Endothelial cell (in vitro differentiated cells): Measurements from ENCODE around the gene RANBP3. TPM values are rescaled to one million over a fixed set of nuclear protein-coding genes. Genes with fewer than 3 reads are reported as not detected.
A peak's percentile ranks its signal among the peaks of the same experiment; 100 is the strongest.

ENCODE experiments used
- DNase-seq: peaks from one replicate; pipeline ENCODE4 v3.0.0; 2021; ENCODE audit warnings: low spot score
- H3K27ac Mint-ChIP-seq: one replicate; pipeline ENCODE4 v1.8.0; 2021; ENCODE audit warnings: mixed read lengths, inconsistent platforms; ENCODE audit not compliant: unreplicated experiment
- H3K27me3 Mint-ChIP-seq: one replicate; pipeline ENCODE4 v1.8.0; 2021; ENCODE audit warnings: mild to moderate bottlenecking, moderate library complexity, mixed read lengths, inconsistent platforms; ENCODE audit not compliant: unreplicated experiment
- H3K36me3 Mint-ChIP-seq: one replicate; pipeline ENCODE4 v1.8.0; 2021; ENCODE audit warnings: mild to moderate bottlenecking, low read depth, mixed read lengths, inconsistent platforms; ENCODE audit not compliant: unreplicated experiment
- H3K4me1 Mint-ChIP-seq: one replicate; pipeline ENCODE4 v1.8.0; 2021; ENCODE audit warnings: mild to moderate bottlenecking, mixed read lengths, inconsistent platforms; ENCODE audit not compliant: unreplicated experiment
- H3K4me3 Mint-ChIP-seq: one replicate; pipeline ENCODE4 v1.8.0; 2021; ENCODE audit warnings: mild to moderate bottlenecking, mixed read lengths, inconsistent platforms; ENCODE audit not compliant: unreplicated experiment
- H3K9me3 Mint-ChIP-seq: one replicate; pipeline ENCODE4 v1.8.0; 2021; ENCODE audit warnings: mixed read lengths, inconsistent platforms; ENCODE audit not compliant: unreplicated experiment
- CTCF ChIP-seq: fragments of 200-600 bp; sonication (generic); IDR thresholded peaks from one replicate; pipeline ENCODE4 v1.5.0; 2021; ENCODE audit warnings: antibody characterized with exemption; ENCODE audit not compliant: unreplicated experiment
- total RNA-seq: library from RNA; stranded (reverse); fragmentation: NEBNext Ultra II Directional; extraction: Animal tissue kit (Norgen Biotek cat#: 25700); gene quantifications from one replicate; pipeline ENCODE4 v1.2.1, GENCODE V29; 2021; ENCODE audit not compliant: unreplicated experiment

RANBP3 gene
- total RNA-seq, 1 donor from 2014 or later, result 69.5 TPM

- TF ChIP-seq CTCF, result no peak
- peak overlapping the region; percentile 64 for H3K27ac Mint-ChIP-seq
- H3K4me3 Mint-ChIP-seq, result no peak overlapping the region
Observed at GRCh38 chr19:5950741-5951140, 27.2 kb downstream of the RANBP3 start.

GRCh38 chr19:5949792-5950305 is 28.1 kb downstream of the RANBP3 start:
- peaks cover 76% of the 10 kb centered on the region for H3K4me1 Mint-ChIP-seq
- peak overlapping the region; percentile 69 for H3K27ac Mint-ChIP-seq

More at GRCh38 chr19:5950741-5951140, 27.2 kb downstream of the RANBP3 start:
- H3K27me3 Mint-ChIP-seq, result peaks cover 5% of the 10 kb centered on the region
- peaks cover 9% of the 10 kb centered on the region for H3K36me3 Mint-ChIP-seq
- H3K9me3 Mint-ChIP-seq, result no peaks in the 10 kb centered on the region
- H3K4me1 Mint-ChIP-seq, result peaks cover 76% of the 10 kb centered on the region
- DNase-seq, result no peak

GRCh38 chr19:5948752-5949564 is 29.0 kb downstream of the RANBP3 start:
- Mint-ChIP-seq H3K4me3 (no peak overlapping the region), H3K27ac (peak overlapping the region; percentile 63), H3K27me3 (peaks cover 10% of the 10 kb centered on the region), H3K36me3 (peaks cover 19% of the 10 kb centered on the region), H3K9me3 (no peaks in the 10 kb centered on the region), H3K4me1 (peaks cover 70% of the 10 kb centered on the region)
- no peak for TF ChIP-seq CTCF
- DNase-seq, result no peak

More at GRCh38 chr19:5949792-5950305, 28.1 kb downstream of the RANBP3 start:
- H3K27me3 Mint-ChIP-seq, result peaks cover 11% of the 10 kb centered on the region
- H3K4me3 Mint-ChIP-seq, result peak overlapping the region; percentile 7
- no peaks in the 10 kb centered on the region for H3K9me3 Mint-ChIP-seq
- TF ChIP-seq CTCF, result no peak
- H3K36me3 Mint-ChIP-seq, result peaks cover 16% of the 10 kb centered on the region
- DNase-seq, result no peak

GRCh38 chr19:5947435-5947834 is 30.5 kb downstream of the RANBP3 start:
- Mint-ChIP-seq H3K27ac (peak overlapping the region; percentile 84), H3K4me1 (peaks cover 55% of the 10 kb centered on the region), H3K36me3 (peaks cover 19% of the 10 kb centered on the region), H3K9me3 (no peaks in the 10 kb centered on the region), H3K27me3 (peaks cover 7% of the 10 kb centered on the region), H3K4me3 (peak overlapping the region; percentile 18)
- TF ChIP-seq CTCF, result no peak
- no peak for DNase-seq

GRCh38 chr19:5943623-5944022 is 34.3 kb downstream of the RANBP3 start:
- Mint-ChIP-seq H3K9me3 (no peaks in the 10 kb centered on the region), H3K27me3 (peaks cover 6% of the 10 kb centered on the region), H3K4me1 (peaks cover 18% of the 10 kb centered on the region), H3K36me3 (peaks cover 16% of the 10 kb centered on the region), H3K4me3 (no peak overlapping the region), H3K27ac (no peak overlapping the region)
- no peak for TF ChIP-seq CTCF
- no peak for DNase-seq
